OCI-LY1 (cell line): ENCODE data around the gene SLC39A9.

ENCODE experiments used
- H2AFZ ChIP-seq: fragments of 200-600 bp; sonication (generic), shearing (Covaris generic); 2 replicates; pipeline ENCODE4 v1.6.0; 2014; ENCODE audit warnings: antibody characterized with exemption, mild to moderate bottlenecking, low read length
- H3F3A ChIP-seq: fragments of 200-600 bp; sonication (generic), shearing (Covaris generic); 2 replicates; pipeline ENCODE4 v1.6.0; 2014; ENCODE audit warnings: mild to moderate bottlenecking, antibody characterized with exemption, low read length, moderate library complexity; ENCODE audit not compliant: insufficient read depth
- H3K27ac ChIP-seq: fragments of 200-600 bp; sonication (generic); 2 replicates; pipeline ENCODE4 v1.5.1; 2014; ENCODE audit warnings: low read length, mixed run types, mild to moderate bottlenecking, low read depth; ENCODE audit not compliant: poor library complexity, severe bottlenecking
- H3K27me3 ChIP-seq: fragments of 200-600 bp; sonication (generic); 2 replicates; pipeline ENCODE4 v1.6.0; 2014; ENCODE audit warnings: antibody characterized with exemption, mild to moderate bottlenecking, low read length, moderate library complexity; ENCODE audit not compliant: insufficient read depth
- H3K36me3 ChIP-seq: fragments of 200-600 bp; sonication (generic); 2 replicates; pipeline ENCODE4 v1.6.1; 2014; ENCODE audit warnings: mild to moderate bottlenecking, antibody characterized with exemption, low read length, moderate library complexity, mixed read lengths; ENCODE audit not compliant: insufficient read depth
- H3K4me1 ChIP-seq: fragments of 200-600 bp; sonication (generic); 2 replicates; pipeline ENCODE4 v1.5.1; 2014; ENCODE audit warnings: mild to moderate bottlenecking, low read length, moderate library complexity; ENCODE audit not compliant: insufficient read depth, severe bottlenecking
- H3K4me2 ChIP-seq: fragments of 200-600 bp; sonication (generic), shearing (Covaris generic); 2 replicates; pipeline ENCODE4 v1.6.1; 2014; ENCODE audit warnings: low read length
- H3K4me3 ChIP-seq: fragments of 200-600 bp; sonication (generic); 2 replicates; pipeline ENCODE4 v1.5.1; 2014; ENCODE audit warnings: low read length, low read depth, mild to moderate bottlenecking, mixed read lengths; ENCODE audit not compliant: poor library complexity, severe bottlenecking
- H3K79me2 ChIP-seq: fragments of 200-600 bp; shearing (Covaris generic); 2 replicates; pipeline ENCODE4 v1.6.1; 2016; ENCODE audit warnings: mixed run types, low read length, mixed read lengths; ENCODE audit not compliant: insufficient read depth
- H3K9ac ChIP-seq: fragments of 200-600 bp; sonication (generic), shearing (Covaris generic); 2 replicates; pipeline ENCODE4 v1.6.1; 2014; ENCODE audit warnings: mild to moderate bottlenecking, low read length, mixed read lengths
- H3K9me2 ChIP-seq: fragments of 200-600 bp; sonication (generic), shearing (Covaris generic); 2 replicates; pipeline ENCODE4 v1.6.1; 2014; ENCODE audit warnings: low read depth, mild to moderate bottlenecking, low read length, mixed read lengths
- H3K9me3 ChIP-seq: fragments of 200-600 bp; shearing (Covaris generic); 2 replicates; pipeline ENCODE4 v1.6.1; 2014; ENCODE audit warnings: low read length, mixed read lengths
- H4K20me1 ChIP-seq: fragments of 200-600 bp; sonication (generic), shearing (Covaris generic); 2 replicates; pipeline ENCODE4 v1.6.0; 2016; ENCODE audit warnings: mild to moderate bottlenecking, low read length; ENCODE audit not compliant: insufficient read depth
- EZH2 ChIP-seq: fragments of 200-600 bp; sonication (generic), shearing (Covaris generic); IDR thresholded peaks from 2 replicates; pipeline ENCODE4 v1.8.0; 2017; ENCODE audit warnings: borderline replicate concordance, mixed run types, mild to moderate bottlenecking, antibody characterized with exemption, low read length, moderate library complexity, mixed read lengths
- TF ChIP-seq, protein P1 (sequence below): fragments of 200-600 bp; sonication (generic), shearing (Covaris generic); IDR thresholded peaks from 2 replicates; pipeline ENCODE4 v1.5.1; 2017; ENCODE audit warnings: mild to moderate bottlenecking, antibody characterized with exemption, low read length, moderate library complexity, mixed read lengths

The SLC39A9 gene

GRCh38 chr14:69501423-69501838, 102.9 kb downstream of the SLC39A9 start:
- no peak overlapping the region for H3K4me3 ChIP-seq
- no peaks in the 10 kb centered on the region for H3K9me3 ChIP-seq
- H3K27me3 ChIP-seq, result no peaks in the 10 kb centered on the region
- H3K27ac ChIP-seq, result no peak overlapping the region
- H3K4me2 ChIP-seq, result no peak overlapping the region
- H3K36me3 ChIP-seq, result no peaks in the 10 kb centered on the region
- H3K4me1 ChIP-seq, result no peaks in the 10 kb centered on the region
- H2AFZ ChIP-seq, result no peak overlapping the region
- TF ChIP-seq, protein P1, sequence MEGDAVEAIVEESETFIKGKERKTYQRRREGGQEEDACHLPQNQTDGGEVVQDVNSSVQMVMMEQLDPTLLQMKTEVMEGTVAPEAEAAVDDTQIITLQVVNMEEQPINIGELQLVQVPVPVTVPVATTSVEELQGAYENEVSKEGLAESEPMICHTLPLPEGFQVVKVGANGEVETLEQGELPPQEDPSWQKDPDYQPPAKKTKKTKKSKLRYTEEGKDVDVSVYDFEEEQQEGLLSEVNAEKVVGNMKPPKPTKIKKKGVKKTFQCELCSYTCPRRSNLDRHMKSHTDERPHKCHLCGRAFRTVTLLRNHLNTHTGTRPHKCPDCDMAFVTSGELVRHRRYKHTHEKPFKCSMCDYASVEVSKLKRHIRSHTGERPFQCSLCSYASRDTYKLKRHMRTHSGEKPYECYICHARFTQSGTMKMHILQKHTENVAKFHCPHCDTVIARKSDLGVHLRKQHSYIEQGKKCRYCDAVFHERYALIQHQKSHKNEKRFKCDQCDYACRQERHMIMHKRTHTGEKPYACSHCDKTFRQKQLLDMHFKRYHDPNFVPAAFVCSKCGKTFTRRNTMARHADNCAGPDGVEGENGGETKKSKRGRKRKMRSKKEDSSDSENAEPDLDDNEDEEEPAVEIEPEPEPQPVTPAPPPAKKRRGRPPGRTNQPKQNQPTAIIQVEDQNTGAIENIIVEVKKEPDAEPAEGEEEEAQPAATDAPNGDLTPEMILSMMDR, result no peak
- TF ChIP-seq EZH2, result no peak
- no peaks in the 10 kb centered on the region for H3K79me2 ChIP-seq
- no peaks in the 10 kb centered on the region for H3K9me2 ChIP-seq
- H3F3A ChIP-seq, result no peaks in the 10 kb centered on the region
- H4K20me1 ChIP-seq, result no peaks in the 10 kb centered on the region
- H3K9ac ChIP-seq, result no peak overlapping the region

DNA sequence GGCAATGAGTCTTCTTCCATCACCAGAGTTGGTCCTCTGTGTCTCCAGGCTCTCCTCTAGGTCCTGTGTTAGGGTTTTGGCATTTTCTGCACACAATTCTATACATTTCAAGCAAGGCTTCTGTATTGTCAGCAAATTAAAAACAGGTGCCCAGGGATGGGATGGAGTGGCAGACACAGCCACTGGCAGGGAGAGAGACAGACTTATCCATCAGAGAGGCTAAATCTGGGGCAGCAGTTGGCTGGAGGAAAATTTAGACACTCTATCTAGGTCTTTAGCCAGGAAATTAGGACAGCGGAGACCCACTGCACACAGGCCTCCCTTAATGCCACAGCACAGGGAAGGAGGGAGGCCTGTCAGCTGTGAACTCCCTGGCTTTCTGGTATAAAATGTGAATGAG, 106.3 kb downstream of the SLC39A9 start:
- Histone ChIP-seq H3F3A (no peaks in the 10 kb centered on the region), H3K36me3 (no peaks in the 10 kb centered on the region), H3K4me3 (no peak overlapping the region), H3K79me2 (no peaks in the 10 kb centered on the region), H3K4me1 (no peaks in the 10 kb centered on the region), H3K9me3 (no peaks in the 10 kb centered on the region), H3K9ac (no peak overlapping the region), H3K4me2 (no peak overlapping the region), H3K27me3 (no peaks in the 10 kb centered on the region; the same call in 1 of the 2 replicates), H2AFZ (no peak overlapping the region), H3K9me2 (no peaks in the 10 kb centered on the region), H4K20me1 (no peaks in the 10 kb centered on the region), H3K27ac (no peak overlapping the region)
- no peak for TF ChIP-seq EZH2

GRCh38 chr14:69505338-69506240, 107.1 kb downstream of the SLC39A9 start:
- H3K27ac ChIP-seq, result no peak overlapping the region
- H3K4me3 ChIP-seq, result no peak overlapping the region
- H3F3A ChIP-seq, result no peaks in the 10 kb centered on the region
- no peak overlapping the region for H2AFZ ChIP-seq
- H3K79me2 ChIP-seq, result no peaks in the 10 kb centered on the region
- TF ChIP-seq EZH2, result no peak
- TF ChIP-seq, protein P1, result no peak
- no peaks in the 10 kb centered on the region for H3K36me3 ChIP-seq
- no peak overlapping the region for H3K4me2 ChIP-seq
- H3K9me2 ChIP-seq, result no peaks in the 10 kb centered on the region
- H3K27me3 ChIP-seq, result no peaks in the 10 kb centered on the region; the same call in 1 of the 2 replicates
- no peaks in the 10 kb centered on the region for H3K4me1 ChIP-seq
- H3K9ac ChIP-seq, result no peak overlapping the region
- no peaks in the 10 kb centered on the region for H3K9me3 ChIP-seq
- H4K20me1 ChIP-seq, result no peaks in the 10 kb centered on the region
